Activated CD4-positive, alpha-beta memory T cell treated with anti-CD3 and anti-CD28 coated beads for 36 hours (primary cell): ENCODE data around the gene CLCN7. TPM values are rescaled to one million over a fixed set of nuclear protein-coding genes. Genes with fewer than 3 reads are reported as not detected.
"Not testable (repeated sequence)": the region's sequence is repeated elsewhere in the genome, so short reads cannot be mapped to it uniquely, and the experiment has no call there.

Experiments used
- CTCF ChIA-PET: fragments of 350-600 bp; sonication (Branson Sonifier 250); formaldehyde crosslinking; loops from one replicate; lab custom pipeline; 2021; ENCODE audit warnings: antibody characterized with exemption, inconsistent platforms; lab: Charles Lee
- POLR2A ChIA-PET: fragments of 350-600 bp; sonication (Branson Sonifier 250); formaldehyde crosslinking; loops from one replicate; lab custom pipeline; 2021; ENCODE audit warnings: antibody characterized with exemption; lab: Charles Lee
- DNase-seq: peaks from one replicate; pipeline ENCODE4 v3.0.0-alpha.2; 2020
- H3K27ac Mint-ChIP-seq: one replicate; pipeline ENCODE4 v1.8.0; 2021; ENCODE audit warnings: mixed read lengths
- H3K27me3 Mint-ChIP-seq: one replicate; pipeline ENCODE4 v1.8.0; 2021; ENCODE audit warnings: mixed read lengths
- H3K36me3 Mint-ChIP-seq: one replicate; pipeline ENCODE4 v1.8.0; 2021; ENCODE audit warnings: mixed read lengths
- H3K4me1 Mint-ChIP-seq: one replicate; pipeline ENCODE4 v1.8.0; 2021; ENCODE audit warnings: low read depth, mixed read lengths
- H3K4me3 Mint-ChIP-seq: one replicate; pipeline ENCODE4 v1.8.0; 2021; ENCODE audit warnings: mild to moderate bottlenecking, mixed read lengths
- H3K9me3 Mint-ChIP-seq: one replicate; pipeline ENCODE4 v1.8.0; 2021; ENCODE audit warnings: mixed read lengths
- intact Hi-C: fragments of 100-400 bp; cut with micrococcal nuclease; formaldehyde crosslinking; loops from one replicate; pipeline ENCODE4 v1.15.1; 2023
- total RNA-seq, 2 experiments: library from RNA; stranded (reverse); gene quantifications; one replicate each; pipeline ENCODE4 v1.2.3, GENCODE V29; 2021

Gene CLCN7
- total RNA-seq, 2 experiments from 2014 or later: 27.1 to 33.6 TPM

- POLR2A ChIA-PET: no interaction called here
- no peaks in the 10 kb centered on the region for H3K9me3 Mint-ChIP-seq
- CTCF ChIA-PET: no interaction called here
- no peaks in the 10 kb centered on the region for H3K36me3 Mint-ChIP-seq
- no peak for DNase-seq
- H3K4me3 Mint-ChIP-seq: no peak overlapping the region
- H3K27me3 Mint-ChIP-seq: no peaks in the 10 kb centered on the region
- no peak overlapping the region for H3K27ac Mint-ChIP-seq
- H3K4me1 Mint-ChIP-seq: no peaks in the 10 kb centered on the region
- intact Hi-C loops: no loop called here
These were observed 31.3 kb downstream of the CLCN7 start for GRCh38 chr16:1443403-1443973.

- POLR2A ChIA-PET: no interaction called here
These were observed 32.1 kb downstream of the CLCN7 start for GRCh38 chr16:1442697-1443096.

GRCh38 chr16:1441391-1441829 is 33.4 kb downstream of the CLCN7 start:
- no peaks in the 10 kb centered on the region for H3K27me3 Mint-ChIP-seq
- intact Hi-C loops: no loop called here
- H3K4me3 Mint-ChIP-seq: no peak overlapping the region
- POLR2A ChIA-PET: no interaction called here
- DNase-seq: no peak
- H3K27ac Mint-ChIP-seq: no peak overlapping the region
- H3K36me3 Mint-ChIP-seq: no peaks in the 10 kb centered on the region
- H3K9me3 Mint-ChIP-seq: no peaks in the 10 kb centered on the region
- H3K4me1 Mint-ChIP-seq: no peaks in the 10 kb centered on the region
- CTCF ChIA-PET: interaction anchor here (0.9 kb wide), 1 partner anchor 76 kb away, joined by 4 read pairs; no protein-coding TSS in a partner anchor

More at GRCh38 chr16:1442697-1443096, 32.1 kb downstream of the CLCN7 start:
- DNase-seq: no peak
- intact Hi-C loops: no loop called here
- no peaks in the 10 kb centered on the region for H3K36me3 Mint-ChIP-seq
- H3K4me3 Mint-ChIP-seq: no peak overlapping the region
- no peak overlapping the region for H3K27ac Mint-ChIP-seq
- H3K4me1 Mint-ChIP-seq: no peaks in the 10 kb centered on the region
- H3K9me3 Mint-ChIP-seq: no peaks in the 10 kb centered on the region
- CTCF ChIA-PET: no interaction called here
- H3K27me3 Mint-ChIP-seq: no peaks in the 10 kb centered on the region

GRCh38 chr16:1439699-1440074 is 35.1 kb downstream of the CLCN7 start:
- CTCF ChIA-PET, H3K27ac Mint-ChIP-seq, H3K36me3 Mint-ChIP-seq, H3K27me3 Mint-ChIP-seq, POLR2A ChIA-PET, H3K4me1 Mint-ChIP-seq, intact Hi-C loops, DNase-seq, H3K4me3 Mint-ChIP-seq, H3K9me3 Mint-ChIP-seq: not testable (repeated sequence)

GRCh38 chr16:1439058-1439698 is 35.6 kb downstream of the CLCN7 start:
- intact Hi-C loops: no loop called here
- Mint-ChIP-seq H3K4me3 (no peak overlapping the region), H3K9me3 (no peaks in the 10 kb centered on the region), H3K27me3 (no peaks in the 10 kb centered on the region), H3K4me1 (no peaks in the 10 kb centered on the region), H3K36me3 (no peaks in the 10 kb centered on the region), H3K27ac (no peak overlapping the region)
- CTCF ChIA-PET: no interaction called here
- POLR2A ChIA-PET: no interaction called here
- no peak for DNase-seq

DNA sequence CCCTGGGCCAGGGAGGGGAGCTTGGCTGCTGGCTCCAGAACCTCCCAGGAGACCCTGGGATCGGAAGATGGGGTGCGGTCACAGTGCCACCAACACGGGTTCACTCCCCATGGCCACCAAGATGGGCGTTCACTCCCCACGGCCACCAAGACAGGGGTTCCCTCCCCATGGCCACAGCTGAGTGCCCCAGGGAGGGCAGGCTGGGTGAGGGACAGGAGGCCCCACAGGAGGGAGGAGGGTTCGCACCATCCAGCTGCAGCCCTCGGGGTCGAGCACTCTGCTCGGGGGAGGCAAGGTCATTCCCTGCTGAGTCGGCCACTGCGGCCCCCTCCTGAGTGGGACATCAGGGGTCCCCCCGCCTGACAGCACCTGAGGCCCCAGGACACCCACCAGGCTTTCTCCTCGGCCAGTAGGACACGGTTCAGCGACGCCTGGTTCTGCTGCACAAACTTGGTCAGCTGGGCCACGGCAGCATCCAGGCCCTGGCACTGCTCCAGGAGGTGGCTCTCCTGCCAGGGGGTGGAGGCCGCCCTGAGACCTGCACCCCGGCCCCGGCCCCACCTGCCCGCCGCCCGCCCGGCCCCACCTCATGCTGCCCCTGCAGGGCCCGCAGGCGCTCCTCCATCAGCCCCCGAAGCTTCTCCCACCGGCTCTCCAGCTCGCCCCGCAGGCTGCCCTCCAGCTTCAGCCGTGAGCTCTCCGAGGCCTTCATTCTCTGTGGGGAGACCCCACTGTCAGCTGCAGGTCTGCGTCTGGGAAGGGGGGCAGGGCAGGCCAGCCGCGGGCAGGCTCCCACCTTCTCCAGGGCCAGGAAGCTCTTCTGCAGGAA is 36.4 kb downstream of the CLCN7 start:
- intact Hi-C loops: no loop called here
- CTCF ChIA-PET: no interaction called here
- Mint-ChIP-seq H3K4me3 (no peak overlapping the region), H3K4me1 (no peaks in the 10 kb centered on the region), H3K9me3 (no peaks in the 10 kb centered on the region), H3K27me3 (no peaks in the 10 kb centered on the region), H3K27ac (no peak overlapping the region), H3K36me3 (no peaks in the 10 kb centered on the region)
- POLR2A ChIA-PET: interaction anchor here (0.6 kb wide), 1 partner anchor 195 kb away, joined by 3 read pairs; no protein-coding TSS in a partner anchor
- no peak for DNase-seq

GRCh38 chr16:1437606-1438005 is 37.2 kb downstream of the CLCN7 start:
- no peaks in the 10 kb centered on the region for H3K36me3 Mint-ChIP-seq
- intact Hi-C loops: no loop called here
- CTCF ChIA-PET: no interaction called here
- H3K9me3 Mint-ChIP-seq: no peaks in the 10 kb centered on the region
- no peaks in the 10 kb centered on the region for H3K27me3 Mint-ChIP-seq
- POLR2A ChIA-PET: no interaction called here
- H3K4me3 Mint-ChIP-seq: no peak overlapping the region
- no peak for DNase-seq
- H3K27ac Mint-ChIP-seq: no peak overlapping the region
- no peaks in the 10 kb centered on the region for H3K4me1 Mint-ChIP-seq

DNA sequence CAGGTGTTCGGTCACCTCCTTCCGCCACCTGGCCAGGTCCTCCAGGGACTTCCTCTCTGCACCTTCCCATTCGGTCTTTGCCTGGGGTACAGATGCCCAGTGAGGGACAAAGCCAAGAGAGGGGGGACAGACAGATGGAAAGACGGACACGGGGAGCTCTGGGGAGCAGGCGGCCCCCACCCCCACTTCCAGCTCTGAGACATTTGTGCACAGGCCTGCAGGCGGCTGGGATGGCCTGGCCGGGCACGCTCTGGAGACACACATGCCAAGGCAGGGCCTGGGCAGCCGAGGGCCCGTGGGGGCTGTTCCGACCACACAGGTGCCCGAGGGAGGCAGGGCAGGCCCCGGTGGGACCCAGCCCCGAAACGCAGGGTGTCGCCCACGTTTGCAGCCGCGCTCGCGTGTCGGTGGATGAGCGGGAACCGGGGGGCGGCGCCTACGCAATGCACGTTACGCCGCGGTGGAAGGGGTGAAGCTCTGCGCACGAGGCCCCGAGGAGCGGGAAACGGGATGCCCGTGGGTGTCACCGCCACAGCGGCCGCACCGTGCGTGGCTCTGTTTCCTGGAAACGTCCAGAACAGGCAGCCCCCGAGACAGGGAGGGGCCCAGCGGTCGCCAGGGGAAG is 38.0 kb downstream of the CLCN7 start:
- no peak for DNase-seq
- H3K4me1 Mint-ChIP-seq: no peaks in the 10 kb centered on the region
- ChIA-PET POLR2A (no interaction called here), CTCF (no interaction called here)
- no peaks in the 10 kb centered on the region for H3K36me3 Mint-ChIP-seq
- H3K27me3 Mint-ChIP-seq: no peaks in the 10 kb centered on the region
- no peaks in the 10 kb centered on the region for H3K9me3 Mint-ChIP-seq
- H3K4me3 Mint-ChIP-seq: no peak overlapping the region
- intact Hi-C loops: no loop called here
- no peak overlapping the region for H3K27ac Mint-ChIP-seq

- CTCF ChIA-PET: no interaction called here
- Mint-ChIP-seq H3K27me3 (no peaks in the 10 kb centered on the region), H3K4me1 (no peaks in the 10 kb centered on the region), H3K27ac (no peak overlapping the region), H3K36me3 (no peaks in the 10 kb centered on the region), H3K4me3 (no peak overlapping the region), H3K9me3 (no peaks in the 10 kb centered on the region)
- intact Hi-C loops: no loop called here
- POLR2A ChIA-PET: no interaction called here
- no peak for DNase-seq
These were observed 38.7 kb downstream of the CLCN7 start for GRCh38 chr16:1435921-1436697.

- no peak for DNase-seq
- H3K27me3 Mint-ChIP-seq: no peaks in the 10 kb centered on the region
- intact Hi-C loops: no loop called here
- H3K4me1 Mint-ChIP-seq: no peaks in the 10 kb centered on the region
- ChIA-PET POLR2A (no interaction called here), CTCF (no interaction called here)
- no peaks in the 10 kb centered on the region for H3K9me3 Mint-ChIP-seq
- no peaks in the 10 kb centered on the region for H3K36me3 Mint-ChIP-seq
- no peak overlapping the region for H3K4me3 Mint-ChIP-seq
- H3K27ac Mint-ChIP-seq: no peak overlapping the region
These were observed 39.9 kb downstream of the CLCN7 start for GRCh38 chr16:1434644-1435592.

- H3K27me3 Mint-ChIP-seq: no peaks in the 10 kb centered on the region
- no peak for DNase-seq
- ChIA-PET POLR2A (no interaction called here), CTCF (no interaction called here)
- no peak overlapping the region for H3K27ac Mint-ChIP-seq
- intact Hi-C loops: no loop called here
- H3K4me3 Mint-ChIP-seq: no peak overlapping the region
- H3K9me3 Mint-ChIP-seq: no peaks in the 10 kb centered on the region
- no peaks in the 10 kb centered on the region for H3K36me3 Mint-ChIP-seq
- H3K4me1 Mint-ChIP-seq: no peaks in the 10 kb centered on the region
These were observed 41.1 kb downstream of the CLCN7 start for GRCh38 chr16:1433756-1434155.
